AG04450 (cell line): Measurements from ENCODE around the gene MAGEL2. TPM values are rescaled to one million over a fixed set of nuclear protein-coding genes. Genes with fewer than 3 reads are reported as not detected.

Experiments
- CTCF ChIA-PET: fragments of 300-600, 350-600 bp; formaldehyde crosslinking; extraction: SDS; loops from one replicate; lab custom pipeline; 2022; ENCODE audit warnings: antibody characterized with exemption, inconsistent platforms; lab: Charles Lee
- POLR2A ChIA-PET: fragments of 350-600 bp; formaldehyde crosslinking; extraction: SDS; loops from one replicate; lab custom pipeline; 2021; ENCODE audit warnings: antibody characterized with exemption, inconsistent platforms; lab: Yijun Ruan, JAX
- DNase-seq: peaks from one replicate; pipeline ENCODE4 v3.0.0-alpha.2; 2011; ENCODE audit warnings: low read depth, low spot score
- H3K27ac ChIP-seq: one replicate; pipeline ENCODE4 v1.5.1; 2012; ENCODE audit warnings: low read depth, low read length, control low read depth
- H3K27me3 ChIP-seq: one replicate; pipeline ENCODE4 v1.6.0; 2012; ENCODE audit warnings: low read length; ENCODE audit not compliant: control insufficient read depth, insufficient read depth
- H3K4me3 ChIP-seq: 2 replicates; pipeline ENCODE4 v1.5.1; 2011; ENCODE audit warnings: mild to moderate bottlenecking, low read depth, low read length, control low read depth
- H3K9me3 ChIP-seq: 2 replicates; pipeline ENCODE4 v1.5.1; 2012; ENCODE audit warnings: low read length; ENCODE audit not compliant: control insufficient read depth, insufficient read depth
- CTCF ChIP-seq: IDR thresholded peaks from 2 replicates; pipeline ENCODE4 v1.5.1; 2011; ENCODE audit warnings: low read depth, low read length, control low read depth, inconsistent platforms
- polyA plus RNA-seq: library from polyadenylated mRNA; depleted of rRNA; stranded (reverse); fragments of >200 nt; gene quantifications from 2 replicates; pipeline ENCODE4 v1.2.3, GENCODE V29; 2011

Gene MAGEL2
- polyA plus RNA-seq, 1 experiment = 0.12 TPM

- ChIA-PET POLR2A (no interaction called here), CTCF (no interaction called here)
- no peak overlapping the region for H3K4me3 ChIP-seq
- H3K27ac ChIP-seq = no peak overlapping the region
- no peak for TF ChIP-seq CTCF
- no peak for DNase-seq
- H3K9me3 ChIP-seq = peaks cover 9% of the 10 kb centered on the region
- no peaks in the 10 kb centered on the region for H3K27me3 ChIP-seq
Observed at GRCh38 chr15:23663232-23663631, 15.6 kb upstream of the MAGEL2 start.

GRCh38 chr15:23648920-23649515 lies 1.4 kb upstream of the MAGEL2 start:
- Histone ChIP-seq H3K4me3 (no peak overlapping the region), H3K27ac (no peak overlapping the region), H3K27me3 (peaks cover 2% of the 10 kb centered on the region), H3K9me3 (peaks cover 33% of the 10 kb centered on the region)
- ChIA-PET CTCF (interaction anchor here (1.2 to 2.2 kb wide), 2 partner anchors 10 to 209 kb away, joined by 3 to 16 read pairs; no protein-coding TSS in a partner anchor), POLR2A (no interaction called here)
- DNase-seq = no peak
- TF ChIP-seq CTCF = peak; percentile 51

- DNase-seq = no peak
- ChIA-PET CTCF (no interaction called here), POLR2A (no interaction called here)
- no peak for TF ChIP-seq CTCF
- Histone ChIP-seq H3K4me3 (peak overlapping the region; percentile 53), H3K27ac (no peak overlapping the region), H3K27me3 (peaks cover 2% of the 10 kb centered on the region), H3K9me3 (peaks cover 33% of the 10 kb centered on the region)
Observed at GRCh38 chr15:23647001-23647295, 719 bp downstream of the MAGEL2 start.

GRCh38 chr15:23646165-23647000 lies 1.3 kb downstream of the MAGEL2 start:
- Histone ChIP-seq H3K9me3 (peaks cover 33% of the 10 kb centered on the region), H3K27ac (no peak overlapping the region), H3K27me3 (peaks cover 2% of the 10 kb centered on the region), H3K4me3 (no peak overlapping the region; the same call in 1 of the 2 replicates)
- TF ChIP-seq CTCF = no peak
- ChIA-PET CTCF (no interaction called here), POLR2A (no interaction called here)
- no peak for DNase-seq

GRCh38 chr15:23645371-23646164 lies 2.1 kb downstream of the MAGEL2 start:
- H3K9me3 ChIP-seq = peaks cover 33% of the 10 kb centered on the region
- no peak for DNase-seq
- ChIA-PET POLR2A (no interaction called here), CTCF (no interaction called here)
- H3K27me3 ChIP-seq = peaks cover 2% of the 10 kb centered on the region
- no peak overlapping the region for H3K4me3 ChIP-seq
- no peak for TF ChIP-seq CTCF
- no peak overlapping the region for H3K27ac ChIP-seq
